HEK293 (cell line): Measurements from ENCODE around the gene CAMK2N2.

ENCODE experiments used
- CTCF ChIA-PET: fragments of 350-600 bp; formaldehyde crosslinking; extraction: SDS; loops from one replicate; lab custom pipeline; 2021; ENCODE audit warnings: antibody characterized with exemption; lab: Yijun Ruan, JAX
- POLR2A ChIA-PET: fragments of 300-600 bp; formaldehyde crosslinking; extraction: SDS; loops from one replicate; lab custom pipeline; 2020; ENCODE audit warnings: antibody characterized with exemption, inconsistent platforms; lab: Yijun Ruan, JAX
- H3K27ac ChIP-seq: fragments of 200-500 bp; sonication (Bioruptor generic); 2 replicates; pipeline ENCODE4 v1.5.1; 2014; ENCODE audit warnings: low read depth, low read length, control low read depth, inconsistent platforms; ENCODE audit errors: extremely low read depth
- H3K36me3 ChIP-seq, 2 experiments: fragments of 200-500 bp in 1 of 2; sonication (Bioruptor generic) in 1 of 2; 1 replicate in 1 of 2; 2 replicates in 1 of 2; pipeline ENCODE4 v1.5.1; 2014 to 2017; ENCODE audit warnings: inconsistent platforms in 2 of 2, low read length in 2 of 2; ENCODE audit not compliant: control insufficient read depth in 2 of 2, insufficient read depth in 1 of 2
- H3K4me1 ChIP-seq: fragments of 200-500 bp; sonication (Bioruptor generic); 2 replicates; pipeline ENCODE4 v1.5.1; 2014; ENCODE audit warnings: mild to moderate bottlenecking, low read length, inconsistent platforms; ENCODE audit not compliant: control insufficient read depth, insufficient read depth
- H3K4me3 ChIP-seq: 2 replicates; pipeline ENCODE4 v1.5.1; 2011; ENCODE audit warnings: low read depth, mild to moderate bottlenecking, control low read depth, low read length, moderate library complexity
- H3K9me3 ChIP-seq: fragments of 200-500 bp; sonication (Bioruptor generic); 2 replicates; pipeline ENCODE4 v1.5.1; 2014; ENCODE audit warnings: low read depth, low read length, inconsistent platforms; ENCODE audit not compliant: control insufficient read depth, insufficient read depth
- HOXC10 ChIP-seq: sonication (generic); formaldehyde crosslinking; IDR thresholded peaks from 2 replicates; pipeline ENCODE4 v1.8.1; 2023; ENCODE audit warnings: mild to moderate bottlenecking, missing genetic modification reagents
- MEIS1 ChIP-seq: sonication (generic); formaldehyde crosslinking; IDR thresholded peaks from 2 replicates; pipeline ENCODE4 v1.8.1; 2022; ENCODE audit warnings: missing genetic modification reagents, mild to moderate bottlenecking, borderline replicate concordance
- OVOL3 ChIP-seq: fragments of 450-650 bp; formaldehyde crosslinking; IDR thresholded peaks from 2 replicates; pipeline ENCODE4 v1.5.1; 2016; ENCODE audit warnings: missing biosample characterization, missing genetic modification characterization
- ZBTB8A ChIP-seq: fragments of 450-650 bp; formaldehyde crosslinking; IDR thresholded peaks from 2 replicates; pipeline ENCODE4 v1.5.1; 2016; ENCODE audit warnings: missing biosample characterization, missing genetic modification characterization
- ZIC2 ChIP-seq: fragments of 450-650 bp; formaldehyde crosslinking; IDR thresholded peaks from 2 replicates; pipeline ENCODE4 v1.5.1; 2016; ENCODE audit warnings: missing biosample characterization, missing genetic modification characterization
- ZNF16 ChIP-seq: fragments of 450-650 bp; formaldehyde crosslinking; IDR thresholded peaks from 2 replicates; pipeline ENCODE4 v1.5.1; 2016; ENCODE audit warnings: low read depth, missing biosample characterization, missing genetic modification characterization
- ZNF266 ChIP-seq: fragments of 450-650 bp; formaldehyde crosslinking; IDR thresholded peaks from 2 replicates; pipeline ENCODE4 v1.5.1; 2016; ENCODE audit warnings: missing biosample characterization, missing genetic modification characterization, low read depth
- ZNF302 ChIP-seq: fragments of 450-650 bp; formaldehyde crosslinking; IDR thresholded peaks from 2 replicates; pipeline ENCODE4 v1.5.1; 2016; ENCODE audit warnings: missing biosample characterization, missing genetic modification characterization, low read depth
- ZNF623 ChIP-seq: fragments of 450-650 bp; formaldehyde crosslinking; IDR thresholded peaks from 2 replicates; pipeline ENCODE4 v1.5.1; 2016; ENCODE audit warnings: missing biosample characterization, missing genetic modification characterization
- ZNF654 ChIP-seq: fragments of 450-650 bp; formaldehyde crosslinking; IDR thresholded peaks from 2 replicates; pipeline ENCODE4 v1.5.1; 2016; ENCODE audit warnings: low read depth, missing biosample characterization, missing genetic modification characterization
- ZNF701 ChIP-seq: fragments of 450-650 bp; formaldehyde crosslinking; IDR thresholded peaks from 2 replicates; pipeline ENCODE4 v1.5.1; 2016; ENCODE audit warnings: missing biosample characterization, missing genetic modification characterization
- ZNF76 ChIP-seq: fragments of 450-650 bp; formaldehyde crosslinking; IDR thresholded peaks from 2 replicates; pipeline ENCODE4; 2016; ENCODE audit warnings: low read depth, missing biosample characterization, missing genetic modification characterization, borderline replicate concordance
- TF ChIP-seq, protein P1 (sequence below): sonication (generic); formaldehyde crosslinking; IDR thresholded peaks from 2 replicates; pipeline ENCODE4 v1.8.1; 2022; ENCODE audit warnings: mild to moderate bottlenecking, moderate library complexity, missing genetic modification reagents
- TF ChIP-seq, protein P2 (sequence below): fragments of 450-650 bp; formaldehyde crosslinking; IDR thresholded peaks from 2 replicates; pipeline ENCODE4 v1.5.1; 2016; ENCODE audit warnings: missing biosample characterization, missing genetic modification characterization
- TF ChIP-seq, protein P3 (sequence below): fragments of 450-650 bp; formaldehyde crosslinking; IDR thresholded peaks from 2 replicates; pipeline ENCODE4 v1.5.1; 2017; ENCODE audit warnings: missing biosample characterization, missing genetic modification characterization
- TF ChIP-seq, protein P4 (sequence below): fragments of 450-650 bp; formaldehyde crosslinking; IDR thresholded peaks from 2 replicates; pipeline ENCODE4 v1.5.1; 2016; ENCODE audit warnings: missing biosample characterization, missing genetic modification characterization, borderline replicate concordance
- TF ChIP-seq, protein P5 (sequence below): fragments of 450-650 bp; formaldehyde crosslinking; IDR thresholded peaks from 2 replicates; pipeline ENCODE4 v1.5.1; 2016; ENCODE audit warnings: missing biosample characterization, missing genetic modification characterization
- TF ChIP-seq, protein P6 (sequence below): fragments of 450-650 bp; formaldehyde crosslinking; IDR thresholded peaks from 2 replicates; pipeline ENCODE4 v1.5.1; 2016; ENCODE audit warnings: missing biosample characterization, missing genetic modification characterization
- TF ChIP-seq, protein P7 (sequence below): fragments of 450-650 bp; formaldehyde crosslinking; IDR thresholded peaks from 2 replicates; pipeline ENCODE4 v1.5.1; 2016; ENCODE audit warnings: missing biosample characterization, missing genetic modification characterization
- TF ChIP-seq, protein P8 (sequence below): fragments of 450-650 bp; formaldehyde crosslinking; IDR thresholded peaks from 2 replicates; pipeline ENCODE4 v1.5.1; 2016; ENCODE audit warnings: missing biosample characterization, missing genetic modification characterization

The CAMK2N2 gene

DNA sequence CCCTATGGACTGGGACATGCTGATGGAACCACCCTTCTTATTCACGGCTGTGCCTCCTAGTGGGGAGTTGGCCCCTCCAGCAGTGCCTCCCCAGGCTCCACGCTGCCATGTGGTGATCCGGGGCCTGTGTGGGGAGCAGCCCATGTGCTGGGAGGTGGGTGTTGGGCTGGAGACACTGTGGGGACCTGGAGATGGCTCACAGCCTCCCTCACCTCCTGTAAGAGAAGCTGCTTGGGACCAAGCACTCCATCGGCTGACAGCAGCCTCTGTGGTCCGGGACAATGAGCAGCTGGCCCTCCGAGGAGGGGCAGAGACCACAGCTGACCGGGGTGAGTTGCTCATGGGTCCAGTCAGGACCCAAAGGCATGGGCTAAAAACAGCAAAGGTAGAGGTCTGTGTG, 21.6 kb downstream of the CAMK2N2 start:
- Histone ChIP-seq H3K36me3 (peaks cover 0 to 30% of the 10 kb centered on the region in 2 experiments; a peak in 1 of 3 replicates), H3K4me3 (no peak overlapping the region), H3K9me3 (no peaks in the 10 kb centered on the region), H3K4me1 (no peaks in the 10 kb centered on the region), H3K27ac (no peak overlapping the region)
- ChIA-PET CTCF (interaction anchor here (8.7 kb wide), 1 partner anchor 12 kb away, joined by 66 read pairs; the partner anchor contains the start of gene VWA5B2), POLR2A (interaction anchor here (1.1 to 1.2 kb wide), 3 partner anchors 19 to 63 kb away, joined by 4 read pairs; partner anchors contain the start of gene CAMK2N2)
- TF ChIP-seq ZIC2 (peak; percentile 14; the same call in 1 of the 2 replicates), ZNF266 (tag by site-specific recombination) (no peak)

DNA sequence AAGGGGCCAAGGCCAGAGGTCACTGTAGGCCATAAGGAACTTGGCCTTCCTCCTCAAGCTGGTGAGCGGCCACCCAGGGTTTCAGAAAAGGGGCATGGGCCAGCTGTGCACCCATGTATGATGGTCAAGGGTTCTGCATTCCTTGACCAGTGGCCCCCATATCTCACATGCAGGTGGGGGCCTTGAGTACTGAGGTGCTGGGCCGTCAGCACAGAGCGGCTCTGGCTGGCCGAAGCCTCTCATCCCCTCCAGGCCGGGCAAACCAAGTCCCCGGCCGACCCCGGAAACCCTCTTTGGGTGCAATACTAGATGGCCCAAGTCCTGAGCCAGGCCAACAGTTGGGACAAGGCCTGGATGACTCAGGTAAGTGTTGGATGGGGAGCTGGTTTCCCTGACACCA, 22.1 kb downstream of the CAMK2N2 start:
- ChIA-PET POLR2A (interaction anchor here (1.2 kb wide), 1 partner anchor 22 kb away, joined by 4 read pairs; the partner anchor contains the start of gene CAMK2N2), CTCF (interaction anchor here (0.6 to 8.7 kb wide), 2 partner anchors 12 to 15 kb away, joined by 3 to 66 read pairs; partner anchors contain the start of gene VWA5B2)
- Histone ChIP-seq H3K9me3 (no peaks in the 10 kb centered on the region), H3K36me3 (peaks cover 0 to 25% of the 10 kb centered on the region in 2 experiments; a peak in 1 of 3 replicates), H3K27ac (no peak overlapping the region), H3K4me3 (no peak overlapping the region), H3K4me1 (no peaks in the 10 kb centered on the region)
- TF ChIP-seq HOXC10 (CRISPR knock-in tag), result no peak
- TF ChIP-seq ZNF654 (tag by site-specific recombination), result no peak
- TF ChIP-seq, protein P1, sequence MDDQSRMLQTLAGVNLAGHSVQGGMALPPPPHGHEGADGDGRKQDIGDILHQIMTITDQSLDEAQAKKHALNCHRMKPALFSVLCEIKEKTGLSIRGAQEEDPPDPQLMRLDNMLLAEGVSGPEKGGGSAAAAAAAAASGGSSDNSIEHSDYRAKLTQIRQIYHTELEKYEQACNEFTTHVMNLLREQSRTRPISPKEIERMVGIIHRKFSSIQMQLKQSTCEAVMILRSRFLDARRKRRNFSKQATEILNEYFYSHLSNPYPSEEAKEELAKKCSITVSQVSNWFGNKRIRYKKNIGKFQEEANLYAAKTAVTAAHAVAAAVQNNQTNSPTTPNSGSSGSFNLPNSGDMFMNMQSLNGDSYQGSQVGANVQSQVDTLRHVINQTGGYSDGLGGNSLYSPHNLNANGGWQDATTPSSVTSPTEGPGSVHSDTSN (CRISPR knock-in tag), result no peak
- TF ChIP-seq ZBTB8A (tag by site-specific recombination), result no peak
- TF ChIP-seq, protein P2, sequence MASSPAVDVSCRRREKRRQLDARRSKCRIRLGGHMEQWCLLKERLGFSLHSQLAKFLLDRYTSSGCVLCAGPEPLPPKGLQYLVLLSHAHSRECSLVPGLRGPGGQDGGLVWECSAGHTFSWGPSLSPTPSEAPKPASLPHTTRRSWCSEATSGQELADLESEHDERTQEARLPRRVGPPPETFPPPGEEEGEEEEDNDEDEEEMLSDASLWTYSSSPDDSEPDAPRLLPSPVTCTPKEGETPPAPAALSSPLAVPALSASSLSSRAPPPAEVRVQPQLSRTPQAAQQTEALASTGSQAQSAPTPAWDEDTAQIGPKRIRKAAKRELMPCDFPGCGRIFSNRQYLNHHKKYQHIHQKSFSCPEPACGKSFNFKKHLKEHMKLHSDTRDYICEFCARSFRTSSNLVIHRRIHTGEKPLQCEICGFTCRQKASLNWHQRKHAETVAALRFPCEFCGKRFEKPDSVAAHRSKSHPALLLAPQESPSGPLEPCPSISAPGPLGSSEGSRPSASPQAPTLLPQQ (tag by site-specific recombination), result no peak
- TF ChIP-seq ZNF623, result no peak
- TF ChIP-seq, protein P3, sequence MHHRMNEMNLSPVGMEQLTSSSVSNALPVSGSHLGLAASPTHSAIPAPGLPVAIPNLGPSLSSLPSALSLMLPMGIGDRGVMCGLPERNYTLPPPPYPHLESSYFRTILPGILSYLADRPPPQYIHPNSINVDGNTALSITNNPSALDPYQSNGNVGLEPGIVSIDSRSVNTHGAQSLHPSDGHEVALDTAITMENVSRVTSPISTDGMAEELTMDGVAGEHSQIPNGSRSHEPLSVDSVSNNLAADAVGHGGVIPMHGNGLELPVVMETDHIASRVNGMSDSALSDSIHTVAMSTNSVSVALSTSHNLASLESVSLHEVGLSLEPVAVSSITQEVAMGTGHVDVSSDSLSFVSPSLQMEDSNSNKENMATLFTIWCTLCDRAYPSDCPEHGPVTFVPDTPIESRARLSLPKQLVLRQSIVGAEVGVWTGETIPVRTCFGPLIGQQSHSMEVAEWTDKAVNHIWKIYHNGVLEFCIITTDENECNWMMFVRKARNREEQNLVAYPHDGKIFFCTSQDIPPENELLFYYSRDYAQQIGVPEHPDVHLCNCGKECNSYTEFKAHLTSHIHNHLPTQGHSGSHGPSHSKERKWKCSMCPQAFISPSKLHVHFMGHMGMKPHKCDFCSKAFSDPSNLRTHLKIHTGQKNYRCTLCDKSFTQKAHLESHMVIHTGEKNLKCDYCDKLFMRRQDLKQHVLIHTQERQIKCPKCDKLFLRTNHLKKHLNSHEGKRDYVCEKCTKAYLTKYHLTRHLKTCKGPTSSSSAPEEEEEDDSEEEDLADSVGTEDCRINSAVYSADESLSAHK (tag by site-specific recombination), result no peak
- TF ChIP-seq, protein P4, sequence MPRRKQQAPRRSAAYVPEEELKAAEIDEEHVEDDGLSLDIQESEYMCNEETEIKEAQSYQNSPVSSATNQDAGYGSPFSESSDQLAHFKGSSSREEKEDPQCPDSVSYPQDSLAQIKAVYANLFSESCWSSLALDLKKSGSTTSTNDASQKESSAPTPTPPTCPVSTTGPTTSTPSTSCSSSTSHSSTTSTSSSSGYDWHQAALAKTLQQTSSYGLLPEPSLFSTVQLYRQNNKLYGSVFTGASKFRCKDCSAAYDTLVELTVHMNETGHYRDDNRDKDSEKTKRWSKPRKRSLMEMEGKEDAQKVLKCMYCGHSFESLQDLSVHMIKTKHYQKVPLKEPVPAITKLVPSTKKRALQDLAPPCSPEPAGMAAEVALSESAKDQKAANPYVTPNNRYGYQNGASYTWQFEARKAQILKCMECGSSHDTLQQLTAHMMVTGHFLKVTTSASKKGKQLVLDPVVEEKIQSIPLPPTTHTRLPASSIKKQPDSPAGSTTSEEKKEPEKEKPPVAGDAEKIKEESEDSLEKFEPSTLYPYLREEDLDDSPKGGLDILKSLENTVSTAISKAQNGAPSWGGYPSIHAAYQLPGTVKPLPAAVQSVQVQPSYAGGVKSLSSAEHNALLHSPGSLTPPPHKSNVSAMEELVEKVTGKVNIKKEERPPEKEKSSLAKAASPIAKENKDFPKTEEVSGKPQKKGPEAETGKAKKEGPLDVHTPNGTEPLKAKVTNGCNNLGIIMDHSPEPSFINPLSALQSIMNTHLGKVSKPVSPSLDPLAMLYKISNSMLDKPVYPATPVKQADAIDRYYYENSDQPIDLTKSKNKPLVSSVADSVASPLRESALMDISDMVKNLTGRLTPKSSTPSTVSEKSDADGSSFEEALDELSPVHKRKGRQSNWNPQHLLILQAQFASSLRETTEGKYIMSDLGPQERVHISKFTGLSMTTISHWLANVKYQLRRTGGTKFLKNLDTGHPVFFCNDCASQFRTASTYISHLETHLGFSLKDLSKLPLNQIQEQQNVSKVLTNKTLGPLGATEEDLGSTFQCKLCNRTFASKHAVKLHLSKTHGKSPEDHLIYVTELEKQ (tag by site-specific recombination), result no peak
- TF ChIP-seq ZNF302, result no peak
- no peak for TF ChIP-seq OVOL3 (tag by site-specific recombination)
- no peak for TF ChIP-seq ZNF16 (tag by site-specific recombination)
- TF ChIP-seq ZNF76 (tag by site-specific recombination), result no peak
- TF ChIP-seq, protein P5, sequence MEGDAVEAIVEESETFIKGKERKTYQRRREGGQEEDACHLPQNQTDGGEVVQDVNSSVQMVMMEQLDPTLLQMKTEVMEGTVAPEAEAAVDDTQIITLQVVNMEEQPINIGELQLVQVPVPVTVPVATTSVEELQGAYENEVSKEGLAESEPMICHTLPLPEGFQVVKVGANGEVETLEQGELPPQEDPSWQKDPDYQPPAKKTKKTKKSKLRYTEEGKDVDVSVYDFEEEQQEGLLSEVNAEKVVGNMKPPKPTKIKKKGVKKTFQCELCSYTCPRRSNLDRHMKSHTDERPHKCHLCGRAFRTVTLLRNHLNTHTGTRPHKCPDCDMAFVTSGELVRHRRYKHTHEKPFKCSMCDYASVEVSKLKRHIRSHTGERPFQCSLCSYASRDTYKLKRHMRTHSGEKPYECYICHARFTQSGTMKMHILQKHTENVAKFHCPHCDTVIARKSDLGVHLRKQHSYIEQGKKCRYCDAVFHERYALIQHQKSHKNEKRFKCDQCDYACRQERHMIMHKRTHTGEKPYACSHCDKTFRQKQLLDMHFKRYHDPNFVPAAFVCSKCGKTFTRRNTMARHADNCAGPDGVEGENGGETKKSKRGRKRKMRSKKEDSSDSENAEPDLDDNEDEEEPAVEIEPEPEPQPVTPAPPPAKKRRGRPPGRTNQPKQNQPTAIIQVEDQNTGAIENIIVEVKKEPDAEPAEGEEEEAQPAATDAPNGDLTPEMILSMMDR (tag by site-specific recombination), result no peak
- TF ChIP-seq, protein P6, sequence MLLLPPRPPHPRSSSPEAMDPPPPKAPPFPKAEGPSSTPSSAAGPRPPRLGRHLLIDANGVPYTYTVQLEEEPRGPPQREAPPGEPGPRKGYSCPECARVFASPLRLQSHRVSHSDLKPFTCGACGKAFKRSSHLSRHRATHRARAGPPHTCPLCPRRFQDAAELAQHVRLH (tag by site-specific recombination), result no peak
- TF ChIP-seq, protein P7, sequence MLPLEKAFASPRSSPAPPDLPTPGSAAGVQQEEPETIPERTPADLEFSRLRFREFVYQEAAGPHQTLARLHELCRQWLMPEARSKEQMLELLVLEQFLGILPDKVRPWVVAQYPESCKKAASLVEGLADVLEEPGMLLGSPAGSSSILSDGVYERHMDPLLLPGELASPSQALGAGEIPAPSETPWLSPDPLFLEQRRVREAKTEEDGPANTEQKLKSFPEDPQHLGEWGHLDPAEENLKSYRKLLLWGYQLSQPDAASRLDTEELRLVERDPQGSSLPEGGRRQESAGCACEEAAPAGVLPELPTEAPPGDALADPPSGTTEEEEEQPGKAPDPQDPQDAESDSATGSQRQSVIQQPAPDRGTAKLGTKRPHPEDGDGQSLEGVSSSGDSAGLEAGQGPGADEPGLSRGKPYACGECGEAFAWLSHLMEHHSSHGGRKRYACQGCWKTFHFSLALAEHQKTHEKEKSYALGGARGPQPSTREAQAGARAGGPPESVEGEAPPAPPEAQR (tag by site-specific recombination), result no peak
- TF ChIP-seq, protein P8, sequence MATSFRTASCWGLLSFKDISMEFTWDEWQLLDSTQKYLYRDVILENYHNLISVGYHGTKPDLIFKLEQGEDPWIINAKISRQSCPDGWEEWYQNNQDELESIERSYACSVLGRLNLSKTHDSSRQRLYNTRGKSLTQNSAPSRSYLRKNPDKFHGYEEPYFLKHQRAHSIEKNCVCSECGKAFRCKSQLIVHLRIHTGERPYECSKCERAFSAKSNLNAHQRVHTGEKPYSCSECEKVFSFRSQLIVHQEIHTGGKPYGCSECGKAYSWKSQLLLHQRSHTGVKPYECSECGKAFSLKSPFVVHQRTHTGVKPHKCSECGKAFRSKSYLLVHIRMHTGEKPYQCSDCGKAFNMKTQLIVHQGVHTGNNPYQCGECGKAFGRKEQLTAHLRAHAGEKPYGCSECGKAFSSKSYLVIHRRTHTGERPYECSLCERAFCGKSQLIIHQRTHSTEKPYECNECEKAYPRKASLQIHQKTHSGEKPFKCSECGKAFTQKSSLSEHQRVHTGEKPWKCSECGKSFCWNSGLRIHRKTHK (tag by site-specific recombination), result no peak
- TF ChIP-seq MEIS1 (CRISPR knock-in tag), result no peak
- TF ChIP-seq ZNF701 (tag by site-specific recombination), result no peak
